Sciatic nerve (tissue), 2 donors: Measurements from ENCODE around the gene RIPOR3. TPM values are rescaled to one million over a fixed set of nuclear protein-coding genes. Genes with fewer than 3 reads are reported as not detected.
"Not testable (repeated sequence)": the region's sequence is repeated elsewhere in the genome, so short reads cannot be mapped to it uniquely, and the experiment has no call there.

ENCODE experiments used
- ATAC-seq: fragments of 200-7000 bp; cut with Tn5 transposase; one replicate; pipeline ENCODE4 v1.9.1; 2020; ENCODE audit warnings: mild to moderate bottlenecking, moderate library complexity
- DNase-seq: peaks from one replicate; pipeline ENCODE4 v3.0.0-alpha.2; 2020; ENCODE audit warnings: low spot score
- intact Hi-C: fragments of 100-400 bp; cut with DNase I; formaldehyde crosslinking; loops from one replicate; pipeline ENCODE4 v1.14.2; 2022
- total RNA-seq: library from RNA; stranded (reverse); fragmentation: NEBNext Ultra II Directional; extraction: Animal tissue kit (Norgen Biotek cat#: 25700); gene quantifications from one replicate; pipeline ENCODE4 v1.2.1, GENCODE V29; 2021
- donor health status: DM: no; HTN: no; CAD: no.
- donor health status: DM: no; HTN: no; CAD: no.

RIPOR3 gene
- total RNA-seq, 1 donor from 2014 or later, result 26.3 TPM

GRCh38 chr20:50621068-50621665, 70.2 kb downstream of the RIPOR3 start:
- DNase-seq, result no peak
- intact Hi-C loops, result no loop called here
- no peak for ATAC-seq

- DNase-seq, ATAC-seq, intact Hi-C loops: not testable (repeated sequence)
Observed at GRCh38 chr20:50620459-50620858, 70.9 kb downstream of the RIPOR3 start.

GRCh38 chr20:50618537-50618936, 72.8 kb downstream of the RIPOR3 start:
- DNase-seq (no peak), ATAC-seq (no peak)
- intact Hi-C loops, result no loop called here

- intact Hi-C loops, result no loop called here
- ATAC-seq (no peak), DNase-seq (no peak)
Observed at GRCh38 chr20:50617022-50617421, 74.3 kb downstream of the RIPOR3 start.

- ATAC-seq, result no peak
- intact Hi-C loops, result no loop called here
- no peak for DNase-seq
Observed at GRCh38 chr20:50615407-50615806, 75.9 kb downstream of the RIPOR3 start.

GRCh38 chr20:50613438-50614169, 77.7 kb downstream of the RIPOR3 start:
- DNase-seq (no peak), ATAC-seq (no peak)
- intact Hi-C loops, result no loop called here

- intact Hi-C loops, result no loop called here
- DNase-seq, result no peak
- ATAC-seq, result peak; percentile 49
Observed at GRCh38 chr20:50611128-50611810, 80.1 kb downstream of the RIPOR3 start.

- intact Hi-C loops, result no loop called here
- DNase-seq, result no peak
- ATAC-seq, result no peak
Observed at GRCh38 chr20:50610212-50610718, 81.1 kb downstream of the RIPOR3 start.

- intact Hi-C loops, result no loop called here
- ATAC-seq (no peak), DNase-seq (no peak)
Observed at GRCh38 chr20:50609438-50609989, 81.8 kb downstream of the RIPOR3 start.

GRCh38 chr20:50608750-50609104, 82.6 kb downstream of the RIPOR3 start:
- intact Hi-C loops, result no loop called here
- ATAC-seq (no peak), DNase-seq (no peak)

- ATAC-seq (no peak), DNase-seq (no peak)
- intact Hi-C loops, result no loop called here
Observed at GRCh38 chr20:50607850-50608749, 83.2 kb downstream of the RIPOR3 start.

GRCh38 chr20:50607436-50607835, 83.9 kb downstream of the RIPOR3 start:
- no peak for ATAC-seq

GRCh38 chr20:50605136-50605535, 86.2 kb downstream of the RIPOR3 start:
- intact Hi-C loops, result no loop called here
- DNase-seq (no peak), ATAC-seq (no peak)

More at GRCh38 chr20:50607436-50607835, 83.9 kb downstream of the RIPOR3 start:
- DNase-seq, result no peak
- intact Hi-C loops, result no loop called here

GRCh38 chr20:50604451-50604850, 86.9 kb downstream of the RIPOR3 start:
- DNase-seq (no peak), ATAC-seq (no peak)
- intact Hi-C loops, result no loop called here

- ATAC-seq, result no peak
- DNase-seq, result no peak
- intact Hi-C loops, result no loop called here
Observed at GRCh38 chr20:50602432-50603088, 88.8 kb downstream of the RIPOR3 start.

GRCh38 chr20:50601511-50602431, 89.6 kb downstream of the RIPOR3 start:
- ATAC-seq (peak; percentile 23), DNase-seq (no peak)
- intact Hi-C loops, result no loop called here

GRCh38 chr20:50600281-50600895, 91.0 kb downstream of the RIPOR3 start:
- intact Hi-C loops, result no loop called here
- no peak for DNase-seq
- no peak for ATAC-seq
